IMR-90 (cell line): ENCODE data around the gene EXOC2. TPM values are rescaled to one million over a fixed set of nuclear protein-coding genes. Genes with fewer than 3 reads are reported as not detected.

Experiments used
- ATAC-seq: fragments of 200-7000 bp; cut with Tn5 transposase; 2 replicates; pipeline ENCODE4 v1.9.1; 2020; ENCODE audit warnings: low read depth, mild to moderate bottlenecking, moderate library complexity
- BruUV-seq: library from RNA; stranded (reverse); fragments of 400-500 nt; replicated peaks from 2 replicates; lab custom pipeline; 2021; lab: Mats Ljungman, UMichigan
- CTCF ChIA-PET: fragments of 300-600 bp; formaldehyde crosslinking; extraction: SDS; loops from one replicate; lab custom pipeline; 2021; ENCODE audit warnings: antibody characterized with exemption; lab: Yijun Ruan, JAX
- POLR2A ChIA-PET: fragments of 300-600 bp; sonication (Branson Sonifier 250); formaldehyde crosslinking; loops from one replicate; lab custom pipeline; 2022; ENCODE audit warnings: antibody characterized with exemption; ENCODE audit not compliant: unreplicated experiment; lab: Charles Lee
- DNase-seq: peaks from one replicate; pipeline ENCODE4 v3.0.0; 2013
- H2AFZ ChIP-seq: replicated peaks from 2 replicates; pipeline ENCODE3; 2013; ENCODE audit warnings: low read length, mild to moderate bottlenecking; ENCODE audit not compliant: poor library complexity
- H2AK5ac ChIP-seq: 2 replicates; pipeline ENCODE4 v1.6.1; 2013; ENCODE audit warnings: low read depth, low read length, inconsistent platforms
- H2AK9ac ChIP-seq: replicated peaks from 2 replicates; pipeline ENCODE3; 2013; ENCODE audit warnings: mild to moderate bottlenecking, low read depth, low read length, moderate library complexity; ENCODE audit not compliant: poor library complexity
- H2BK120ac ChIP-seq: 2 replicates; pipeline ENCODE4 v1.6.1; 2013; ENCODE audit warnings: low read depth, low read length, inconsistent platforms
- H2BK15ac ChIP-seq: 3 replicates; pipeline ENCODE4 v1.6.1; 2013; ENCODE audit warnings: low read depth, low read length, inconsistent platforms
- H2BK20ac ChIP-seq: 2 replicates; pipeline ENCODE4 v1.6.1; 2013; ENCODE audit warnings: low read depth, mild to moderate bottlenecking, inconsistent platforms, low read length, moderate library complexity
- H2BK5ac ChIP-seq: 2 replicates; pipeline ENCODE4 v1.6.1; 2013; ENCODE audit warnings: mild to moderate bottlenecking, low read depth, low read length, inconsistent platforms; ENCODE audit not compliant: poor library complexity, severe bottlenecking
- H3K14ac ChIP-seq: replicated peaks from 2 replicates; pipeline ENCODE4 v1.6.1; 2013; ENCODE audit warnings: low read depth, low read length, inconsistent platforms
- H3K18ac ChIP-seq: 2 replicates; pipeline ENCODE4 v1.6.1; 2013; ENCODE audit warnings: low read depth, low read length, control low read depth
- H3K23ac ChIP-seq: 2 replicates; pipeline ENCODE4 v1.6.1; 2013; ENCODE audit warnings: low read depth, low read length, inconsistent platforms
- H3K27ac ChIP-seq: 2 replicates; pipeline ENCODE4 v1.5.1; 2013; ENCODE audit warnings: mild to moderate bottlenecking, control low read depth, low read length; ENCODE audit not compliant: insufficient read depth
- H3K27me3 ChIP-seq: 2 replicates; pipeline ENCODE4 v1.6.1; 2013; ENCODE audit warnings: low read length; ENCODE audit not compliant: control insufficient read depth, insufficient read depth
- H3K36me3 ChIP-seq: 2 replicates; pipeline ENCODE4 v1.6.1; 2013; ENCODE audit warnings: low read length, mixed read lengths; ENCODE audit not compliant: control insufficient read depth, insufficient read depth
- H3K4ac ChIP-seq: 2 replicates; pipeline ENCODE4 v1.6.1; 2013; ENCODE audit warnings: low read depth, low read length, inconsistent platforms
- H3K4me1 ChIP-seq: 2 replicates; pipeline ENCODE4 v1.6.1; 2013; ENCODE audit warnings: low read length, mixed read lengths; ENCODE audit not compliant: control insufficient read depth, insufficient read depth
- H3K4me2 ChIP-seq: 2 replicates; pipeline ENCODE4 v1.6.1; 2013; ENCODE audit warnings: low read depth, mild to moderate bottlenecking, control low read depth, low read length, moderate library complexity
- H3K4me3 ChIP-seq: 2 replicates; pipeline ENCODE4 v1.5.1; 2013; ENCODE audit warnings: low read depth, mild to moderate bottlenecking, control low read depth, low read length, moderate library complexity; ENCODE audit not compliant: insufficient read depth
- H3K56ac ChIP-seq: 2 replicates; pipeline ENCODE4 v1.6.1; 2013; ENCODE audit warnings: low read length, inconsistent platforms; ENCODE audit not compliant: insufficient read depth; ENCODE audit errors: extremely low read depth
- H3K79me1 ChIP-seq, 2 experiments: 2 replicates each; pipeline ENCODE4 v1.6.1; 2013; ENCODE audit warnings: low read length in 2 of 2, inconsistent platforms in 1 of 2, low read depth in 1 of 2
- H3K9ac ChIP-seq: 2 replicates; pipeline ENCODE4 v1.6.1; 2013; ENCODE audit warnings: low read depth, low read length, control low read depth
- H3K9me1 ChIP-seq: 2 replicates; pipeline ENCODE4 v1.6.1; 2013; ENCODE audit warnings: low read length, inconsistent platforms; ENCODE audit not compliant: insufficient read depth
- H3K9me3 ChIP-seq: 2 replicates; pipeline ENCODE4 v1.6.1; 2013; ENCODE audit warnings: low read length; ENCODE audit not compliant: control insufficient read depth, insufficient read depth
- H4K20me1 ChIP-seq: 2 replicates; pipeline ENCODE4 v1.6.1; 2013; ENCODE audit warnings: low read length, inconsistent platforms; ENCODE audit not compliant: insufficient read depth
- H4K5ac ChIP-seq: 2 replicates; pipeline ENCODE4 v1.6.1; 2013; ENCODE audit warnings: mild to moderate bottlenecking, low read depth, low read length, control low read depth
- H4K8ac ChIP-seq, 2 experiments: 2 replicates each; pipeline ENCODE4 v1.6.1; 2013; ENCODE audit warnings: low read depth in 2 of 2, low read length in 2 of 2, control low read depth in 1 of 2, inconsistent platforms in 1 of 2
- H4K91ac ChIP-seq: 2 replicates; pipeline ENCODE4 v1.6.1; 2013; ENCODE audit warnings: low read depth, low read length, inconsistent platforms; ENCODE audit not compliant: insufficient read depth
- CHD1 ChIP-seq: IDR thresholded peaks from 2 replicates; pipeline ENCODE4 v1.6.1; 2012; ENCODE audit warnings: low read depth, low read length, improper control_type of control experiment
- RCOR1 ChIP-seq: IDR thresholded peaks from 2 replicates; pipeline ENCODE4 v1.6.1; 2012; ENCODE audit warnings: mild to moderate bottlenecking, low read length, improper control_type of control experiment; ENCODE audit not compliant: insufficient replicate concordance
- RFX5 ChIP-seq: IDR thresholded peaks from 2 replicates; pipeline ENCODE4 v1.8.0; 2012; ENCODE audit warnings: low read depth, mild to moderate bottlenecking, low read length, moderate library complexity
- WGBS, 2 experiments: methylation state at CpG; one replicate each; pipeline versions ENCODE4 v1.1.5 to v1.1.7; 2013; ENCODE audit warnings: missing lambda C conversion rate in 2 of 2; ENCODE audit not compliant: insufficient read length in 1 of 2; ENCODE audit errors: extremely low coverage in 2 of 2; 5-methylcytosine and 5-hydroxymethylcytosine counted together
- dilution Hi-C: fragments of 300-500 bp; cut with HindIII; formaldehyde crosslinking; loops from one replicate; pipeline ENCODE4 v1.14.3; 2018; ENCODE audit warnings: low sequenced_read_pairs; ENCODE audit not compliant: unreplicated experiment
- in situ Hi-C: fragments of 300-500 bp; cut with MboI; formaldehyde crosslinking; loops from 3 replicates; pipeline ENCODE4 v1.14.3; 2019; ENCODE audit warnings: low sequenced_read_pairs, inconsistent platforms, mixed read lengths
- intact Hi-C: fragments of 100-400 bp; cut with micrococcal nuclease; formaldehyde crosslinking; loops from 2 replicates; pipeline ENCODE4 v1.10.0; 2022
- polyA plus RNA-seq, 3 experiments: library from polyadenylated mRNA; depleted of rRNA; stranded (reverse); fragments of >200 nt; gene quantifications; 2 replicates each; pipeline ENCODE4 v1.2.3, GENCODE V29; 2012; ENCODE audit warnings: low replicate concordance in 1 of 3
- total RNA-seq: library from RNA; depleted of rRNA; stranded (reverse); fragments of >200 nt; gene quantifications from 2 replicates; pipeline ENCODE4 v1.2.3, GENCODE V29; 2012

EXOC2 gene
- total and polyA plus RNA-seq, 2 of the 4 experiments (the other 2 are of a cell fraction): 13.1 to 37.3 TPM

GRCh38 chr6:528989-529388 is 163.9 kb downstream of the EXOC2 start:
- Histone ChIP-seq H3K4ac (no peak overlapping the region), H2AK9ac (no peak overlapping the region), H3K4me1 (peaks cover 2% of the 10 kb centered on the region; the same call in 1 of the 2 replicates), H4K91ac (no peak overlapping the region), H3K27me3 (no peaks in the 10 kb centered on the region), H3K36me3 (peaks cover 8% of the 10 kb centered on the region), H3K4me3 (no peak overlapping the region), H3K18ac (no peak overlapping the region), H2BK15ac (no peak overlapping the region), H3K23ac (no peak overlapping the region), H3K14ac (no peak overlapping the region), H4K8ac (no peak overlapping the region), H3K9ac (no peak overlapping the region), H3K9me1 (no peaks in the 10 kb centered on the region), H2BK20ac (no peak overlapping the region), H4K20me1 (no peaks in the 10 kb centered on the region), H2AFZ (no peak overlapping the region), H3K79me1 (no peaks in the 10 kb centered on the region), H2BK120ac (no peak overlapping the region), H3K4me2 (no peak overlapping the region), H3K9me3 (no peaks in the 10 kb centered on the region), H2BK5ac (no peak overlapping the region), H4K5ac (no peak overlapping the region), H3K56ac (no peak overlapping the region), H3K27ac (no peak overlapping the region), H2AK5ac (no peak overlapping the region)
- no peak for DNase-seq
- ATAC-seq: no peak
- dilution Hi-C loops (no loop called here), in situ Hi-C loops (no loop called here), intact Hi-C loops (no loop called here)
- no TSS peak for BruUV-seq
- ChIA-PET CTCF (no interaction called here), POLR2A (no interaction called here)
- WGBS, 2 experiments: 86% methylated on average over 9 of the region's 18 CpGs; no CpG with 5 or more reads in 1 of the 2 experiments
- TF ChIP-seq RFX5 (no peak), RCOR1 (no peak), CHD1 (no peak)
